Measurements from ENCODE around the gene CACNA1B. TPM values are rescaled to one million over a fixed set of nuclear protein-coding genes. Genes with fewer than 3 reads are reported as not detected.
"Not testable (repeated sequence)": the region's sequence is repeated elsewhere in the genome, so short reads cannot be mapped to it uniquely, and the experiment has no call there.

Gene CACNA1B
- polyA plus RNA-seq (2013, experiment 1 of 2) = 0.46 TPM
- polyA plus RNA-seq (2013, experiment 2 of 2) = 0.47 TPM

- Histone ChIP-seq H4K8ac (ENCODE audit: low read depth, low read length) (peak within 1 kb of the TSS; percentile 17), H3K4me2 (ENCODE audit: insufficient read depth, low read length, poor library complexity, severe bottlenecking) (peak within 1 kb of the TSS; percentile 83), H3K23ac (ENCODE audit: low read depth, low read length, poor library complexity) (peak within 1 kb of the TSS; percentile 73), H2AFZ (ENCODE audit: low read length) (peak within 1 kb of the TSS; percentile 85), H3K9me3 (replicated peaks in 1 of 2; ENCODE audit: control insufficient read depth in 2 of 2, insufficient read depth in 1 of 2, low read depth in 1 of 2, low read length in 2 of 2) (peaks cover 8 to 20% of the 10 kb centered on the region in 2 donors), H3K4me3 (ENCODE audit: low read length in 2 of 2) (peak within 1 kb of the TSS; percentile 47 to 82), H3K27me3 (ENCODE audit: control insufficient read depth in 3 of 3, insufficient read depth in 3 of 3, low read depth in 1 of 3, low read length in 3 of 3) (peaks cover 0 to 30% (median 21%) of the 10 kb centered on the region in 3 experiments), H3K14ac (ENCODE audit: low read length) (peak within 1 kb of the TSS; percentile 89), H3K9ac (ENCODE audit: low read depth, low read length, poor library complexity) (peak within 1 kb of the TSS; percentile 60), H2BK120ac (ENCODE audit: low read depth, low read length) (peak within 1 kb of the TSS; percentile 61)
- not testable (repeated sequence) for H4K91ac ChIP-seq (ENCODE audit: low read depth, low read length, poor library complexity); H3K4me1 ChIP-seq (ENCODE audit: control insufficient read depth in 2 of 2, insufficient read depth in 1 of 2, low read depth in 1 of 2, low read length in 2 of 2); H2BK12ac ChIP-seq (ENCODE audit: low read length); H3K79me1 ChIP-seq (ENCODE audit: low read depth, low read length); H3K27ac ChIP-seq (replicated peaks; ENCODE audit: low read length); H3K36me3 ChIP-seq (replicated peaks in 1 of 2; ENCODE audit: control insufficient read depth in 2 of 2, insufficient read depth in 2 of 2, low read length in 2 of 2); H2BK15ac ChIP-seq (ENCODE audit: low read length); H3K18ac ChIP-seq (ENCODE audit: low read length); H2BK5ac ChIP-seq (ENCODE audit: low read length); H3K4ac ChIP-seq (ENCODE audit: low read length); H2AK5ac ChIP-seq (ENCODE audit: low read depth, low read length); DNase-seq (ENCODE audit: low spot score)
- WGBS, 2 donors (ENCODE audit: extremely low coverage in 2 of 2, insufficient read length in 2 of 2, insufficient replicate concordance in 1 of 2) = no CpG with 5 or more reads among the region's 95 CpGs
Measured at GRCh38 chr9:137877506-137878122, at the start of gene CACNA1B. CACNA1B (plus strand) TSS chr9:137877782; CDS start chr9:137877934, 152 bp downstream.

GRCh38 chr9:137827908-137828526 lies 49.6 kb upstream of the CACNA1B start:
- H2BK15ac ChIP-seq (ENCODE audit: low read length) = no peak overlapping the region
- no peak overlapping the region for H3K4me2 ChIP-seq (ENCODE audit: insufficient read depth, low read length, poor library complexity, severe bottlenecking)
- H3K36me3 ChIP-seq (replicated peaks in 1 of 2; ENCODE audit: control insufficient read depth in 2 of 2, insufficient read depth in 2 of 2, low read length in 2 of 2) = peaks cover 36 to 87% of the 10 kb centered on the region in 2 donors
- no peak overlapping the region for H3K4ac ChIP-seq (ENCODE audit: low read length)
- H3K27ac ChIP-seq (replicated peaks; ENCODE audit: low read length) = no peak overlapping the region
- H3K18ac ChIP-seq (ENCODE audit: low read length) = peak overlapping the region; percentile 76
- peak overlapping the region; percentile 65 for H3K23ac ChIP-seq (ENCODE audit: low read depth, low read length, poor library complexity)
- H2AFZ ChIP-seq (ENCODE audit: low read length) = no peak overlapping the region
- no peaks in the 10 kb centered on the region for H3K27me3 ChIP-seq (ENCODE audit: control insufficient read depth in 3 of 3, insufficient read depth in 3 of 3, low read depth in 1 of 3, low read length in 3 of 3)
- H2AK5ac ChIP-seq (ENCODE audit: low read depth, low read length) = no peak overlapping the region
- no CpG with 5 or more reads among the region's 20 CpGs for WGBS, 2 donors (ENCODE audit: extremely low coverage in 2 of 2, insufficient read length in 2 of 2, insufficient replicate concordance in 1 of 2)
- H3K9ac ChIP-seq (ENCODE audit: low read depth, low read length, poor library complexity) = no peak overlapping the region
- H2BK5ac ChIP-seq (ENCODE audit: low read length) = peak overlapping the region; percentile 53
- no peak overlapping the region for H4K91ac ChIP-seq (ENCODE audit: low read depth, low read length, poor library complexity)
- H3K4me3 ChIP-seq (ENCODE audit: low read length in 2 of 2) = no peak overlapping the region
- peak overlapping the region; percentile 94 for H3K14ac ChIP-seq (ENCODE audit: low read length)
- H4K8ac ChIP-seq (ENCODE audit: low read depth, low read length) = no peak overlapping the region
- peak overlapping the region; percentile 28 for H2BK120ac ChIP-seq (ENCODE audit: low read depth, low read length)
- H3K9me3 ChIP-seq (replicated peaks in 1 of 2; ENCODE audit: control insufficient read depth in 2 of 2, insufficient read depth in 1 of 2, low read depth in 1 of 2, low read length in 2 of 2) = peaks cover 11 to 15% of the 10 kb centered on the region in 2 donors
- H2BK12ac ChIP-seq (ENCODE audit: low read length) = no peak overlapping the region
- H3K79me1 ChIP-seq (ENCODE audit: low read depth, low read length) = peaks cover 23% of the 10 kb centered on the region
- DNase-seq (ENCODE audit: low spot score) = no peak
- no peaks in the 10 kb centered on the region for H3K4me1 ChIP-seq (ENCODE audit: control insufficient read depth in 2 of 2, insufficient read depth in 1 of 2, low read depth in 1 of 2, low read length in 2 of 2)

GRCh38 chr9:137828527-137829259 lies 48.9 kb upstream of the CACNA1B start:
- Histone ChIP-seq H3K9me3 (replicated peaks in 1 of 2; ENCODE audit: control insufficient read depth in 2 of 2, insufficient read depth in 1 of 2, low read depth in 1 of 2, low read length in 2 of 2) (peaks cover 11 to 15% of the 10 kb centered on the region in 2 donors), H3K27me3 (ENCODE audit: control insufficient read depth in 3 of 3, insufficient read depth in 3 of 3, low read depth in 1 of 3, low read length in 3 of 3) (no peaks in the 10 kb centered on the region), H4K91ac (ENCODE audit: low read depth, low read length, poor library complexity) (no peak overlapping the region), H2BK12ac (ENCODE audit: low read length) (no peak overlapping the region), H2BK120ac (ENCODE audit: low read depth, low read length) (no peak overlapping the region), H3K4me1 (ENCODE audit: control insufficient read depth in 2 of 2, insufficient read depth in 1 of 2, low read depth in 1 of 2, low read length in 2 of 2) (no peaks in the 10 kb centered on the region), H4K8ac (ENCODE audit: low read depth, low read length) (no peak overlapping the region), H3K18ac (ENCODE audit: low read length) (no peak overlapping the region), H2AK5ac (ENCODE audit: low read depth, low read length) (no peak overlapping the region), H3K36me3 (replicated peaks in 1 of 2; ENCODE audit: control insufficient read depth in 2 of 2, insufficient read depth in 2 of 2, low read length in 2 of 2) (peaks cover 42 to 93% of the 10 kb centered on the region in 2 donors), H2AFZ (ENCODE audit: low read length) (no peak overlapping the region), H3K4me3 (ENCODE audit: low read length in 2 of 2) (no peak overlapping the region), H3K27ac (replicated peaks; ENCODE audit: low read length) (no peak overlapping the region), H3K9ac (ENCODE audit: low read depth, low read length, poor library complexity) (no peak overlapping the region), H3K14ac (ENCODE audit: low read length) (peak overlapping the region; percentile 94), H3K4ac (ENCODE audit: low read length) (no peak overlapping the region), H3K79me1 (ENCODE audit: low read depth, low read length) (peaks cover 23% of the 10 kb centered on the region), H2BK5ac (ENCODE audit: low read length) (peak overlapping the region; percentile 53), H2BK15ac (ENCODE audit: low read length) (no peak overlapping the region), H3K23ac (ENCODE audit: low read depth, low read length, poor library complexity) (peak overlapping the region; percentile 65), H3K4me2 (ENCODE audit: insufficient read depth, low read length, poor library complexity, severe bottlenecking) (no peak overlapping the region)
- no CpG with 5 or more reads among the region's 21 CpGs for WGBS, 2 donors (ENCODE audit: extremely low coverage in 2 of 2, insufficient read length in 2 of 2, insufficient replicate concordance in 1 of 2)
- peak; percentile 32 for DNase-seq (ENCODE audit: low spot score)
